Esophagus squamous epithelium (tissue), 5 donors: ENCODE data around the gene WDR87. TPM values are rescaled to one million over a fixed set of nuclear protein-coding genes. Genes with fewer than 3 reads are reported as not detected.
"Not testable (repeated sequence)": the region's sequence is repeated elsewhere in the genome, so short reads cannot be mapped to it uniquely, and the experiment has no call there.

Source experiments
- DNase-seq: peaks from one replicate; lab custom pipeline; 2025; lab: John Stamatoyannopoulos, UW
- H3K27ac ChIP-seq, 4 donors: fragments of 200-600 bp; sonication (generic); one replicate each; pipeline ENCODE4 v1.5.1; 2016 to 2019; ENCODE audit warnings: mild to moderate bottlenecking in 1 of 4
- H3K27me3 ChIP-seq, 4 donors: fragments of 200-600 bp; sonication (generic); 1 replicate in 3 of 4; 2 replicates in 1 of 4; pipeline versions ENCODE4 v1.5.1 to v1.6.0; 2017 to 2021; ENCODE audit warnings: antibody characterized with exemption in 1 of 4
- H3K36me3 ChIP-seq, 3 donors: fragments of 200-600 bp; sonication (generic); one replicate each; pipeline ENCODE4 v1.5.1; 2016 to 2019
- H3K4me1 ChIP-seq, 3 donors: fragments of 200-600 bp; sonication (generic); one replicate each; pipeline ENCODE4 v1.5.1; 2017 to 2019
- H3K4me3 ChIP-seq, 4 donors: fragments of 200-600 bp; sonication (generic); 1 replicate in 3 of 4; 2 replicates in 1 of 4; pipeline ENCODE4 v1.5.1; 2016 to 2019; ENCODE audit warnings: mild to moderate bottlenecking in 2 of 4, moderate library complexity in 1 of 4
- H3K9me3 ChIP-seq, 3 donors: fragments of 200-600 bp; sonication (generic); one replicate each; pipeline ENCODE4 v1.5.1; 2016 to 2019
- CTCF ChIP-seq, 6 experiments: fragments of 450-650 bp in 4 of 6; fragments of 200-600 bp in 2 of 6; sonication (generic) in 2 of 6; IDR thresholded peaks; one replicate each; pipeline ENCODE4 v1.5.1; 2016 to 2019; ENCODE audit warnings: antibody characterized with exemption in 6 of 6, mild to moderate bottlenecking in 4 of 6, moderate library complexity in 4 of 6
- POLR2A ChIP-seq, 4 donors: fragments of 450-650 bp; IDR thresholded peaks; one replicate each; pipeline ENCODE4 v1.6.1; 2017; ENCODE audit warnings: antibody characterized with exemption in 4 of 4, mild to moderate bottlenecking in 4 of 4, moderate library complexity in 3 of 4
- WGBS, 2 donors: methylation state at CpG; one replicate each; pipeline ENCODE4 v1.1.5; 2018; 5-methylcytosine and 5-hydroxymethylcytosine counted together
- intact Hi-C: fragments of 100-400 bp; cut with DNase I; formaldehyde crosslinking; loops from one replicate; pipeline ENCODE4 v1.15.0; 2022
- total RNA-seq, 4 donors: library from RNA; depleted of rRNA; stranded (reverse); fragments of >200 nt; gene quantifications; one replicate each; pipeline ENCODE4 v1.1.0, GENCODE V29; 2016
- donor health status: DM: yes; HTN: yes; CAD: no.

WDR87 gene
- total RNA-seq, 4 donors from 2014 or later: not detected

GRCh38 chr19:37926711-37927110, 20.3 kb upstream of the WDR87 start:
- H3K36me3 ChIP-seq: no peaks in the 10 kb centered on the region
- intact Hi-C loops: no loop called here
- no peaks in the 10 kb centered on the region for H3K9me3 ChIP-seq
- peaks cover 0 to 7% (median 4%) of the 10 kb centered on the region in 3 donors for H3K4me1 ChIP-seq
- 76 to 87% methylated on average over 5 of the region's 5 CpGs for WGBS, 2 donors
- no peak for TF ChIP-seq POLR2A (IDR thresholded peaks at IDR 0.05)
- no peak for TF ChIP-seq CTCF (IDR thresholded peaks at IDR 0.05)
- H3K27ac ChIP-seq: no peak overlapping the region
- no peak overlapping the region for H3K4me3 ChIP-seq
- no peak for DNase-seq
- no peaks in the 10 kb centered on the region for H3K27me3 ChIP-seq

- no peaks in the 10 kb centered on the region for H3K36me3 ChIP-seq
- no peak overlapping the region for H3K27ac ChIP-seq
- no peaks in the 10 kb centered on the region for H3K9me3 ChIP-seq
- H3K27me3 ChIP-seq: no peaks in the 10 kb centered on the region
- H3K4me1 ChIP-seq: peaks cover 0 to 4% (median under 1%) of the 10 kb centered on the region in 3 donors
- WGBS, 2 donors: 75 to 82% methylated on average over 1 to 6 of the region's 10 CpGs
- DNase-seq: no peak
- TF ChIP-seq CTCF (IDR thresholded peaks at IDR 0.05) (no peak), POLR2A (IDR thresholded peaks at IDR 0.05) (no peak)
- H3K4me3 ChIP-seq: no peak overlapping the region
- intact Hi-C loops: no loop called here
Observed at GRCh38 chr19:37926255-37926654, 19.9 kb upstream of the WDR87 start.

GRCh38 chr19:37925212-37925611, 18.8 kb upstream of the WDR87 start:
- Histone ChIP-seq H3K27me3 (no peaks in the 10 kb centered on the region), H3K4me3 (no peak overlapping the region), H3K27ac (no peak overlapping the region), H3K9me3 (no peaks in the 10 kb centered on the region), H3K36me3 (no peaks in the 10 kb centered on the region), H3K4me1 (peaks cover 0 to 12% (median 9%) of the 10 kb centered on the region in 3 donors)
- TF ChIP-seq POLR2A (IDR thresholded peaks at IDR 0.05): no peak
- TF ChIP-seq CTCF (IDR thresholded peaks at IDR 0.05): no peak
- no peak for DNase-seq
- WGBS, 2 donors: 77% methylated on average over 3 of the region's 3 CpGs
- intact Hi-C loops: no loop called here

GRCh38 chr19:37924573-37924972, 18.2 kb upstream of the WDR87 start:
- H3K27ac ChIP-seq, H3K4me3 ChIP-seq, DNase-seq, H3K9me3 ChIP-seq, H3K27me3 ChIP-seq, intact Hi-C loops, H3K36me3 ChIP-seq: not testable (repeated sequence)
- WGBS, 2 donors: 87 to 92% methylated on average over 7 to 8 of the region's 8 CpGs
- peaks cover 0 to 15% (median 9%) of the 10 kb centered on the region in 3 donors for H3K4me1 ChIP-seq

GRCh38 chr19:37920591-37921450, 14.4 kb upstream of the WDR87 start:
- H3K27ac ChIP-seq: peak overlapping the region in 3 of 4 donors; percentile 5 to 42 (median 34)
- no peaks in the 10 kb centered on the region for H3K36me3 ChIP-seq
- H3K4me1 ChIP-seq: peaks cover 0 to 15% (median 9%) of the 10 kb centered on the region in 3 donors
- TF ChIP-seq CTCF (IDR thresholded peaks at IDR 0.05) (no peak), POLR2A (IDR thresholded peaks at IDR 0.05) (no peak)
- no peaks in the 10 kb centered on the region for H3K27me3 ChIP-seq
- 35 to 45% methylated on average over 16 to 18 of the region's 23 CpGs for WGBS, 2 donors
- H3K9me3 ChIP-seq: no peaks in the 10 kb centered on the region
- no peak overlapping the region for H3K4me3 ChIP-seq
- DNase-seq: no peak
- intact Hi-C loops: no loop called here
